ENCODE results near the gene FBXL7. TPM values are rescaled to one million over a fixed set of nuclear protein-coding genes. Genes with fewer than 3 reads are reported as not detected.

The FBXL7 gene
- total RNA-seq, 4 donors from 2014 or later: 14.2 to 32.1 (median 24.9) TPM

DNA sequence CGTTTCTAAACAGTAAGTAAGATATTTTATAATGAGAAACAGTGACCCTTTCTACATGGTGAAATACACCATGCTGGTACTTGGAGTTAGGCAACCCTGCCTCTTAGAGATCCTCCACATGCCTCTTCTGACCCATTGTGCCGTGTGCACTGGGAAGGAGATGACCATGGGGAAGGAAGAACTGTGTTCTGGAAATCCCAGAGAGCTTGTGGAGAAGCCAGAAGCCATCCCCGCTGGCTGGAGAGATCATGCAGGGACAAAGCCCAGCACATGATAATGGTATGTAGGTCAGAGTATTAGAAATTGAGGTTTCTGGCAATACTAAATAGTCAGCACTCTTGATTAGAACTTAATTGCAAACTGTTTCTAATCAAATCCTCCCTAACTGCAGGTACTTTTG lies 307.3 kb downstream of the FBXL7 start:
- no peak overlapping the region for H3K4me3 ChIP-seq
- H3K27me3 ChIP-seq: no peaks in the 10 kb centered on the region
- 68 to 78% methylated on average over 3 of the region's 3 CpGs for WGBS, 2 donors (ENCODE audit: low coverage in 1 of 2)
- H3K9me3 ChIP-seq: no peaks in the 10 kb centered on the region
- peak; percentile 25 for ATAC-seq
- TF ChIP-seq POLR2A (IDR thresholded peaks at IDR 0.05): no peak
- no peak for TF ChIP-seq POLR2AphosphoS5 (IDR thresholded peaks at IDR 0.05)
- TF ChIP-seq EP300 (IDR thresholded peaks at IDR 0.05): no peak
- H3K36me3 ChIP-seq: no peaks in the 10 kb centered on the region
- H3K4me1 ChIP-seq: peaks cover 0 to 24% (median 0%) of the 10 kb centered on the region in 3 donors
- H3K27ac ChIP-seq: no peak overlapping the region

DNA sequence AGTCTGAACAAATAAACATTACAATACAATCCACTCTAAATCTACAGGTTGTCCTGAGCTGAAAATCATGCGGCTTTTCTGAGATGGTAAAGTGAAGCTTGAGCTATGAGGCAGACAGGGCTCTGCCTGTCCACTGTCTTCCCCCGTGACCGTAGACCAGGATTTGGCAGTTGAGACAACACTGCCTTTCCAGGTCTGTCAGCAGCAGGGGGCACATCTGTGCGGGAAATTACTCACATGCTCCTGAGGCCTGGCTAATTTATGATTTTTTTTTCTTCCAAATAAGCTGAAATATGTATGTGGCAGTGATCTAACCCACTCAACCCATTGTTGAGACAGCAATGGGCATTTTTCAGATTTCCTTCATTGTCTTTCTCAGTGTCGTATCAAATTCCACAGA lies 307.9 kb downstream of the FBXL7 start:
- TF ChIP-seq POLR2A (IDR thresholded peaks at IDR 0.05): no peak
- TF ChIP-seq, protein P1, sequence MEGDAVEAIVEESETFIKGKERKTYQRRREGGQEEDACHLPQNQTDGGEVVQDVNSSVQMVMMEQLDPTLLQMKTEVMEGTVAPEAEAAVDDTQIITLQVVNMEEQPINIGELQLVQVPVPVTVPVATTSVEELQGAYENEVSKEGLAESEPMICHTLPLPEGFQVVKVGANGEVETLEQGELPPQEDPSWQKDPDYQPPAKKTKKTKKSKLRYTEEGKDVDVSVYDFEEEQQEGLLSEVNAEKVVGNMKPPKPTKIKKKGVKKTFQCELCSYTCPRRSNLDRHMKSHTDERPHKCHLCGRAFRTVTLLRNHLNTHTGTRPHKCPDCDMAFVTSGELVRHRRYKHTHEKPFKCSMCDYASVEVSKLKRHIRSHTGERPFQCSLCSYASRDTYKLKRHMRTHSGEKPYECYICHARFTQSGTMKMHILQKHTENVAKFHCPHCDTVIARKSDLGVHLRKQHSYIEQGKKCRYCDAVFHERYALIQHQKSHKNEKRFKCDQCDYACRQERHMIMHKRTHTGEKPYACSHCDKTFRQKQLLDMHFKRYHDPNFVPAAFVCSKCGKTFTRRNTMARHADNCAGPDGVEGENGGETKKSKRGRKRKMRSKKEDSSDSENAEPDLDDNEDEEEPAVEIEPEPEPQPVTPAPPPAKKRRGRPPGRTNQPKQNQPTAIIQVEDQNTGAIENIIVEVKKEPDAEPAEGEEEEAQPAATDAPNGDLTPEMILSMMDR (IDR thresholded peaks at IDR 0.05): no peak
- TF ChIP-seq POLR2AphosphoS5 (IDR thresholded peaks at IDR 0.05): no peak
- no peak for TF ChIP-seq EP300 (IDR thresholded peaks at IDR 0.05)
- Histone ChIP-seq H3K36me3 (no peaks in the 10 kb centered on the region), H3K9me3 (no peaks in the 10 kb centered on the region), H3K4me3 (no peak overlapping the region), H3K27ac (no peak overlapping the region), H3K27me3 (no peaks in the 10 kb centered on the region), H3K4me1 (peaks cover 0 to 24% (median 0%) of the 10 kb centered on the region in 3 donors)
- ATAC-seq: no peak
- 69 to 85% methylated on average over 4 to 5 of the region's 5 CpGs for WGBS, 2 donors (ENCODE audit: low coverage in 1 of 2)

DNA sequence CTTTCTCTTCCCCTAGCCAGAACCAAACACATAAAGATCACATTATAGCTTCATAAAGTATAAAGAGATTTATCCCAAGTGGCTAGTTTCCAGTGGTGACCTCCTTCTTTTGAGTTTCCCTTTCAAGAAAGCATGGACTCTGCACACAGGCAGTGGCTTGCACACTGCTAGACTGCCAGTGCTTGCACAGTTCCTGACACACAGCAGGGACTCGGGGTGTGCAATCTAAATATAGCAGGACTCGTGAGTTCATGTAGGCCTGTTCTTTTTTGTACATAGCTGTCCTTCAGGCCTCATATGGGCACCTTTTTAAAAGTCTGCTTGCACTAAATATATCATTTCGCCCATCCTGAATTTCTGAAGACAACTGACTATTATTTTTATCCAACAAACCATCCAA lies 308.6 kb downstream of the FBXL7 start:
- Histone ChIP-seq H3K4me3 (no peak overlapping the region), H3K27me3 (no peaks in the 10 kb centered on the region), H3K36me3 (no peaks in the 10 kb centered on the region), H3K27ac (no peak overlapping the region), H3K4me1 (peaks cover 0 to 24% (median 0%) of the 10 kb centered on the region in 3 donors), H3K9me3 (no peaks in the 10 kb centered on the region)
- WGBS, 2 donors (ENCODE audit: low coverage in 1 of 2): 69 to 72% methylated on average over 2 to 3 of the region's 3 CpGs
- no peak for ATAC-seq
- TF ChIP-seq, protein P1 (IDR thresholded peaks at IDR 0.05): no peak
- TF ChIP-seq POLR2A (IDR thresholded peaks at IDR 0.05) (no peak), EP300 (IDR thresholded peaks at IDR 0.05) (no peak), POLR2AphosphoS5 (IDR thresholded peaks at IDR 0.05) (no peak)

DNA sequence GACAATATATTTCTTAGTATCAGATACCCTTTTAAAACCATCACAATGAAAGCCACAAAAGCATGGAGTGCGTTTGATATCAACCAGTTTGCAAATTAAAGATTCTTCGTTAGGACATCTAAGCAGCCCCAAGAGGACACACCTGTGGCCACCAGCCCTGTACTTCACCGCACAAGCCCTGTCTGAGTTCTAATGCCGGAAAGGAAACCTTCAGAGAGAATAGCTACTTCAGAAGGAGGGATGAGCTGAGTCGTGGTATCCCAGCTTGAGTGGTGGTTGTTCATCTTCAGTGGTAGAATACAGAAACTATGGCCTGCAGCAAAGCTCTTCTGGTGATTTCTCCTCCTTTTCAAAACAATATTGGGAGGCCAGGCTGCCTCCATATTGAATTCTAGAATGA lies 319.6 kb downstream of the FBXL7 start:
- no peaks in the 10 kb centered on the region for H3K9me3 ChIP-seq
- ATAC-seq: no peak
- 91 to 96% methylated on average over 5 of the region's 5 CpGs for WGBS, 2 donors (ENCODE audit: low coverage in 1 of 2)
- H3K27ac ChIP-seq: no peak overlapping the region
- no peaks in the 10 kb centered on the region for H3K27me3 ChIP-seq
- TF ChIP-seq EP300 (IDR thresholded peaks at IDR 0.05): no peak
- no peak for TF ChIP-seq POLR2A (IDR thresholded peaks at IDR 0.05)
- TF ChIP-seq, protein P1 (IDR thresholded peaks at IDR 0.05): no peak
- no peak for TF ChIP-seq POLR2AphosphoS5 (IDR thresholded peaks at IDR 0.05)
- H3K4me1 ChIP-seq: peaks cover 0 to 9% (median 0%) of the 10 kb centered on the region in 3 donors
- H3K36me3 ChIP-seq: no peaks in the 10 kb centered on the region
- no peak overlapping the region for H3K4me3 ChIP-seq

DNA sequence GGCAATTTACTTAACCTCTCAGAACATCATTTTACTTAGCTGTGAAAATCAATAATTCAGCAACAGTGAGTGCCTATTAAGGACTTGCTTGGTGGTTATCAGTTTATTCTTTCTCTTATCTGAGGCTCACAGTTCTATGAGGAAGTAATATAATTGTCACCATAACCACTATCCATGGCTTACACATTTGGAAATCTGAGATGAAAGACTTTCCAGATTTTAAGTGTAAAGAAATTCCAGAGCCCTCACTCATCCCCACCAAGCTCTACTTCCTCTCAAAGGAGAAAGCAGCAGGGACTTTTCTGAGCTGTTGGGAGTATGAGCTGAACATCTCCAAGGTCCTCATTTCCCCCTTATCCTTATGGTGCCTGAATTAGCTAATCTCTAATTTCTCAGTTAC lies 321.5 kb downstream of the FBXL7 start:
- H3K4me1 ChIP-seq: peaks cover 0 to 9% (median 0%) of the 10 kb centered on the region in 3 donors
- no peaks in the 10 kb centered on the region for H3K27me3 ChIP-seq
- ATAC-seq: no peak
- H3K4me3 ChIP-seq: no peak overlapping the region
- H3K9me3 ChIP-seq: no peaks in the 10 kb centered on the region
- H3K27ac ChIP-seq: no peak overlapping the region
- TF ChIP-seq, protein P1 (IDR thresholded peaks at IDR 0.05): no peak
- H3K36me3 ChIP-seq: no peaks in the 10 kb centered on the region
